HG02678 (cell line): ENCODE results near the gene FOXS1.

Experiments
- ATAC-seq: cut with Tn5 transposase; IDR thresholded peaks from one replicate; pipeline ENCODE4 v1.9.1; 2021; ENCODE audit warnings: mild to moderate bottlenecking, moderate library complexity; ENCODE audit not compliant: unreplicated experiment

The FOXS1 gene

GRCh38 chr20:31861385-31862156 lies 16.2 kb upstream of the FOXS1 start:
- ATAC-seq: peak; percentile 64

GRCh38 chr20:31861135-31861384 lies 15.7 kb upstream of the FOXS1 start:
- ATAC-seq: peak; percentile 35

GRCh38 chr20:31860390-31861134 lies 15.2 kb upstream of the FOXS1 start:
- no peak for ATAC-seq

GRCh38 chr20:31859998-31860380 lies 14.6 kb upstream of the FOXS1 start:
- no peak for ATAC-seq

GRCh38 chr20:31859266-31859997 lies 14.0 kb upstream of the FOXS1 start:
- ATAC-seq: no peak

- no peak for ATAC-seq
These were observed 13.3 kb upstream of the FOXS1 start for GRCh38 chr20:31858760-31859083.

- ATAC-seq: no peak
These were observed 12.7 kb upstream of the FOXS1 start for GRCh38 chr20:31857861-31858759.

GRCh38 chr20:31856516-31856915 lies 11.1 kb upstream of the FOXS1 start:
- ATAC-seq: no peak

- ATAC-seq: no peak
These were observed 8.1 kb upstream of the FOXS1 start for GRCh38 chr20:31853481-31853880.

GRCh38 chr20:31851240-31851955 lies 6.0 kb upstream of the FOXS1 start:
- no peak for ATAC-seq

- ATAC-seq: no peak
These were observed 4.0 kb upstream of the FOXS1 start for GRCh38 chr20:31849306-31849930.

GRCh38 chr20:31848088-31848999 lies 2.9 kb upstream of the FOXS1 start:
- ATAC-seq: no peak

- no peak for ATAC-seq
These were observed 1.4 kb upstream of the FOXS1 start for GRCh38 chr20:31846793-31847138.

GRCh38 chr20:31844737-31845299 lies 586 bp downstream of the FOXS1 start:
- ATAC-seq: no peak

- ATAC-seq: no peak
These were observed 1.5 kb downstream of the FOXS1 start for GRCh38 chr20:31843881-31844280.

GRCh38 chr20:31843288-31843687 lies 2.1 kb downstream of the FOXS1 start:
- no peak for ATAC-seq

- ATAC-seq: no peak
These were observed 2.8 kb downstream of the FOXS1 start for GRCh38 chr20:31842471-31843157.

- no peak for ATAC-seq
These were observed 3.5 kb downstream of the FOXS1 start for GRCh38 chr20:31841928-31842327.
